IMR-90 (cell line): Measurements from ENCODE around the gene RAMP3. TPM values are rescaled to one million over a fixed set of nuclear protein-coding genes. Genes with fewer than 3 reads are reported as not detected.

ENCODE experiments used
- ATAC-seq: fragments of 200-7000 bp; cut with Tn5 transposase; 2 replicates; pipeline ENCODE4 v1.9.1; 2020; ENCODE audit warnings: low read depth, mild to moderate bottlenecking, moderate library complexity
- BruUV-seq: library from RNA; stranded (reverse); fragments of 400-500 nt; replicated peaks from 2 replicates; lab custom pipeline; 2021; lab: Mats Ljungman, UMichigan
- CTCF ChIA-PET: fragments of 300-600 bp; formaldehyde crosslinking; extraction: SDS; loops from one replicate; lab custom pipeline; 2021; ENCODE audit warnings: antibody characterized with exemption; lab: Yijun Ruan, JAX
- POLR2A ChIA-PET: fragments of 300-600 bp; sonication (Branson Sonifier 250); formaldehyde crosslinking; loops from one replicate; lab custom pipeline; 2022; ENCODE audit warnings: antibody characterized with exemption; ENCODE audit not compliant: unreplicated experiment; lab: Charles Lee
- DNase-seq: peaks from one replicate; pipeline ENCODE4 v3.0.0; 2013
- H2AFZ ChIP-seq: replicated peaks from 2 replicates; pipeline ENCODE3; 2013; ENCODE audit warnings: low read length, mild to moderate bottlenecking; ENCODE audit not compliant: poor library complexity
- H2AK5ac ChIP-seq: 2 replicates; pipeline ENCODE4 v1.6.1; 2013; ENCODE audit warnings: low read depth, low read length, inconsistent platforms
- H2AK9ac ChIP-seq: replicated peaks from 2 replicates; pipeline ENCODE3; 2013; ENCODE audit warnings: mild to moderate bottlenecking, low read depth, low read length, moderate library complexity; ENCODE audit not compliant: poor library complexity
- H2BK120ac ChIP-seq: 2 replicates; pipeline ENCODE4 v1.6.1; 2013; ENCODE audit warnings: low read depth, low read length, inconsistent platforms
- H2BK15ac ChIP-seq: 3 replicates; pipeline ENCODE4 v1.6.1; 2013; ENCODE audit warnings: low read depth, low read length, inconsistent platforms
- H2BK20ac ChIP-seq: 2 replicates; pipeline ENCODE4 v1.6.1; 2013; ENCODE audit warnings: low read depth, mild to moderate bottlenecking, inconsistent platforms, low read length, moderate library complexity
- H2BK5ac ChIP-seq: 2 replicates; pipeline ENCODE4 v1.6.1; 2013; ENCODE audit warnings: mild to moderate bottlenecking, low read depth, low read length, inconsistent platforms; ENCODE audit not compliant: poor library complexity, severe bottlenecking
- H3K14ac ChIP-seq: replicated peaks from 2 replicates; pipeline ENCODE4 v1.6.1; 2013; ENCODE audit warnings: low read depth, low read length, inconsistent platforms
- H3K18ac ChIP-seq: 2 replicates; pipeline ENCODE4 v1.6.1; 2013; ENCODE audit warnings: low read depth, low read length, control low read depth
- H3K23ac ChIP-seq: 2 replicates; pipeline ENCODE4 v1.6.1; 2013; ENCODE audit warnings: low read depth, low read length, inconsistent platforms
- H3K27ac ChIP-seq: 2 replicates; pipeline ENCODE4 v1.5.1; 2013; ENCODE audit warnings: mild to moderate bottlenecking, control low read depth, low read length; ENCODE audit not compliant: insufficient read depth
- H3K27me3 ChIP-seq: 2 replicates; pipeline ENCODE4 v1.6.1; 2013; ENCODE audit warnings: low read length; ENCODE audit not compliant: control insufficient read depth, insufficient read depth
- H3K36me3 ChIP-seq: 2 replicates; pipeline ENCODE4 v1.6.1; 2013; ENCODE audit warnings: low read length, mixed read lengths; ENCODE audit not compliant: control insufficient read depth, insufficient read depth
- H3K4ac ChIP-seq: 2 replicates; pipeline ENCODE4 v1.6.1; 2013; ENCODE audit warnings: low read depth, low read length, inconsistent platforms
- H3K4me1 ChIP-seq: 2 replicates; pipeline ENCODE4 v1.6.1; 2013; ENCODE audit warnings: low read length, mixed read lengths; ENCODE audit not compliant: control insufficient read depth, insufficient read depth
- H3K4me2 ChIP-seq: 2 replicates; pipeline ENCODE4 v1.6.1; 2013; ENCODE audit warnings: low read depth, mild to moderate bottlenecking, control low read depth, low read length, moderate library complexity
- H3K4me3 ChIP-seq: 2 replicates; pipeline ENCODE4 v1.5.1; 2013; ENCODE audit warnings: low read depth, mild to moderate bottlenecking, control low read depth, low read length, moderate library complexity; ENCODE audit not compliant: insufficient read depth
- H3K56ac ChIP-seq: 2 replicates; pipeline ENCODE4 v1.6.1; 2013; ENCODE audit warnings: low read length, inconsistent platforms; ENCODE audit not compliant: insufficient read depth; ENCODE audit errors: extremely low read depth
- H3K79me1 ChIP-seq, 2 experiments: 2 replicates each; pipeline ENCODE4 v1.6.1; 2013; ENCODE audit warnings: low read length in 2 of 2, inconsistent platforms in 1 of 2, low read depth in 1 of 2
- H3K9ac ChIP-seq: 2 replicates; pipeline ENCODE4 v1.6.1; 2013; ENCODE audit warnings: low read depth, low read length, control low read depth
- H3K9me1 ChIP-seq: 2 replicates; pipeline ENCODE4 v1.6.1; 2013; ENCODE audit warnings: low read length, inconsistent platforms; ENCODE audit not compliant: insufficient read depth
- H3K9me3 ChIP-seq: 2 replicates; pipeline ENCODE4 v1.6.1; 2013; ENCODE audit warnings: low read length; ENCODE audit not compliant: control insufficient read depth, insufficient read depth
- H4K20me1 ChIP-seq: 2 replicates; pipeline ENCODE4 v1.6.1; 2013; ENCODE audit warnings: low read length, inconsistent platforms; ENCODE audit not compliant: insufficient read depth
- H4K5ac ChIP-seq: 2 replicates; pipeline ENCODE4 v1.6.1; 2013; ENCODE audit warnings: mild to moderate bottlenecking, low read depth, low read length, control low read depth
- H4K8ac ChIP-seq, 2 experiments: 2 replicates each; pipeline ENCODE4 v1.6.1; 2013; ENCODE audit warnings: low read depth in 2 of 2, low read length in 2 of 2, control low read depth in 1 of 2, inconsistent platforms in 1 of 2
- H4K91ac ChIP-seq: 2 replicates; pipeline ENCODE4 v1.6.1; 2013; ENCODE audit warnings: low read depth, low read length, inconsistent platforms; ENCODE audit not compliant: insufficient read depth
- BHLHE40 ChIP-seq: fragments of 150-350 bp; IDR thresholded peaks from 2 replicates; pipeline ENCODE4 v1.6.1; 2016; ENCODE audit warnings: mild to moderate bottlenecking, low read depth, low read length
- CEBPB ChIP-seq: IDR thresholded peaks from 2 replicates; pipeline ENCODE4 v1.6.1; 2012; ENCODE audit warnings: low read depth, low read length, improper control_type of control experiment
- CHD1 ChIP-seq: IDR thresholded peaks from 2 replicates; pipeline ENCODE4 v1.6.1; 2012; ENCODE audit warnings: low read depth, low read length, improper control_type of control experiment
- FOS ChIP-seq: fragments of 150-350 bp; IDR thresholded peaks from 2 replicates; pipeline ENCODE4 v1.6.1; 2016; ENCODE audit warnings: low read depth, low read length
- MAFK ChIP-seq: IDR thresholded peaks from 2 replicates; pipeline ENCODE4 v1.6.1; 2012; ENCODE audit warnings: low read depth, low read length, improper control_type of control experiment
- MAZ ChIP-seq: IDR thresholded peaks from 2 replicates; pipeline ENCODE4 v1.6.1; 2012; ENCODE audit warnings: low read depth, mild to moderate bottlenecking, low read length, improper control_type of control experiment, moderate library complexity, borderline replicate concordance
- MXI1 ChIP-seq: IDR thresholded peaks from 2 replicates; pipeline ENCODE4 v1.6.1; 2012; ENCODE audit warnings: low read depth, mild to moderate bottlenecking, low read length, moderate library complexity, borderline replicate concordance
- NFE2L2 ChIP-seq: fragments of 150-350 bp; IDR thresholded peaks from 2 replicates; pipeline ENCODE4 v1.6.1; 2016; ENCODE audit warnings: low read depth, mild to moderate bottlenecking, low read length
- POLR2A ChIP-seq: IDR thresholded peaks from 2 replicates; pipeline ENCODE4 v1.6.1; 2012; ENCODE audit warnings: mild to moderate bottlenecking, low read depth, low read length
- RAD21 ChIP-seq: IDR thresholded peaks from 2 replicates; pipeline ENCODE4 v1.6.1; 2012; ENCODE audit warnings: low read length, improper control_type of control experiment
- RCOR1 ChIP-seq: IDR thresholded peaks from 2 replicates; pipeline ENCODE4 v1.6.1; 2012; ENCODE audit warnings: mild to moderate bottlenecking, low read length, improper control_type of control experiment; ENCODE audit not compliant: insufficient replicate concordance
- RFX5 ChIP-seq: IDR thresholded peaks from 2 replicates; pipeline ENCODE4 v1.8.0; 2012; ENCODE audit warnings: low read depth, mild to moderate bottlenecking, low read length, moderate library complexity
- SMC3 ChIP-seq: fragments of 150-350 bp; IDR thresholded peaks from 2 replicates; pipeline ENCODE4 v1.6.1; 2016; ENCODE audit warnings: low read depth, mild to moderate bottlenecking, antibody characterized with exemption, low read length, moderate library complexity
- WGBS, 2 experiments: methylation state at CpG; one replicate each; pipeline versions ENCODE4 v1.1.5 to v1.1.7; 2013; ENCODE audit warnings: missing lambda C conversion rate in 2 of 2; ENCODE audit not compliant: insufficient read length in 1 of 2; ENCODE audit errors: extremely low coverage in 2 of 2; 5-methylcytosine and 5-hydroxymethylcytosine counted together
- dilution Hi-C: fragments of 300-500 bp; cut with HindIII; formaldehyde crosslinking; loops from one replicate; pipeline ENCODE4 v1.14.3; 2018; ENCODE audit warnings: low sequenced_read_pairs; ENCODE audit not compliant: unreplicated experiment
- in situ Hi-C: fragments of 300-500 bp; cut with MboI; formaldehyde crosslinking; loops from 3 replicates; pipeline ENCODE4 v1.14.3; 2019; ENCODE audit warnings: low sequenced_read_pairs, inconsistent platforms, mixed read lengths
- intact Hi-C: fragments of 100-400 bp; cut with micrococcal nuclease; formaldehyde crosslinking; loops from 2 replicates; pipeline ENCODE4 v1.10.0; 2022
- polyA plus RNA-seq, 3 experiments: library from polyadenylated mRNA; depleted of rRNA; stranded (reverse); fragments of >200 nt; gene quantifications; 2 replicates each; pipeline ENCODE4 v1.2.3, GENCODE V29; 2012; ENCODE audit warnings: low replicate concordance in 1 of 3
- total RNA-seq: library from RNA; depleted of rRNA; stranded (reverse); fragments of >200 nt; gene quantifications from 2 replicates; pipeline ENCODE4 v1.2.3, GENCODE V29; 2012
- TF ChIP-seq, protein P1 (sequence below): conservative IDR thresholded peaks from 2 replicates; pipeline ENCODE4 v1.5.1; 2012; ENCODE audit warnings: mild to moderate bottlenecking, low read depth, low read length, improper control_type of control experiment
- TF ChIP-seq, protein P2 (sequence below): fragments of 150-350 bp; IDR thresholded peaks from 2 replicates; pipeline ENCODE4 v1.6.1; 2017; ENCODE audit warnings: mild to moderate bottlenecking, antibody characterized with exemption, low read length, low read depth
- TF ChIP-seq, protein P3 (sequence below): fragments of 150-350 bp; IDR thresholded peaks from 2 replicates; pipeline ENCODE4 v1.6.1; 2016; ENCODE audit warnings: low read depth, mild to moderate bottlenecking, low read length, moderate library complexity, borderline replicate concordance

Gene RAMP3
- total and polyA plus RNA-seq, 2 of the 4 experiments (the other 2 are of a cell fraction): not detected

DNA sequence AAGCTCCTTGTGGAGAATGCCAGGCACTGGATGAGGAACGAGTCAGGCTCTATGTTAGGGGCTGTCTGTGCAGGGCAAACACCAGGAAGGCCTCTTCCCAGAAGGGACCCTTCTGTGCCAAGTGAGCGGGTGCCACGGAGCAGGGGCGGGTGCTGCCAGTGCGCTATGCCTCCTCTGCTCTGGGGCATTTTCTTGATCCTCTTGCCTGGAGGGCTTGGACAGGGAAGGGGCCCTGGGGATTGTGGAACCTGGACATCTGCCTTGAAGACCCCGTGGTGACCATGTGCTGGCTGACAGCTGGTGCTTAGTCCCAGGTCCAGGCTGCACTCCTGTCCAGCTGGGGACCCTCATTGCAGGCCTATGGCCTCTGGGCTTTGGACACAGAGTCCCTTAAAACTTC, 30.7 kb upstream of the RAMP3 start:
- Histone ChIP-seq H2BK5ac (no peak overlapping the region), H2BK20ac (no peak overlapping the region), H3K9me3 (no peaks in the 10 kb centered on the region), H3K79me1 (no peaks in the 10 kb centered on the region), H3K4ac (no peak overlapping the region), H2BK15ac (no peak overlapping the region), H4K20me1 (no peaks in the 10 kb centered on the region), H3K4me1 (no peaks in the 10 kb centered on the region), H3K9ac (no peak overlapping the region), H3K27me3 (peaks cover 19% of the 10 kb centered on the region; the same call in 1 of the 2 replicates), H3K14ac (no peak overlapping the region), H2AK9ac (no peak overlapping the region), H4K5ac (no peak overlapping the region), H4K8ac (no peak overlapping the region), H2BK120ac (no peak overlapping the region), H3K36me3 (no peaks in the 10 kb centered on the region), H3K56ac (no peak overlapping the region), H3K4me3 (no peak overlapping the region), H3K18ac (no peak overlapping the region), H3K4me2 (no peak overlapping the region), H3K9me1 (no peaks in the 10 kb centered on the region; the same call in 1 of the 2 replicates), H4K91ac (no peak overlapping the region), H3K23ac (no peak overlapping the region), H2AFZ (no peak overlapping the region), H2AK5ac (no peak overlapping the region), H3K27ac (no peak overlapping the region)
- dilution Hi-C loops: no loop called here
- intact Hi-C loops: no loop called here
- 86% methylated on average over 4 of the region's 6 CpGs; no CpG with 5 or more reads in 1 of the 2 experiments for WGBS, 2 experiments
- BruUV-seq: no TSS peak
- ChIA-PET CTCF (no interaction called here), POLR2A (no interaction called here)
- TF ChIP-seq, protein P1, sequence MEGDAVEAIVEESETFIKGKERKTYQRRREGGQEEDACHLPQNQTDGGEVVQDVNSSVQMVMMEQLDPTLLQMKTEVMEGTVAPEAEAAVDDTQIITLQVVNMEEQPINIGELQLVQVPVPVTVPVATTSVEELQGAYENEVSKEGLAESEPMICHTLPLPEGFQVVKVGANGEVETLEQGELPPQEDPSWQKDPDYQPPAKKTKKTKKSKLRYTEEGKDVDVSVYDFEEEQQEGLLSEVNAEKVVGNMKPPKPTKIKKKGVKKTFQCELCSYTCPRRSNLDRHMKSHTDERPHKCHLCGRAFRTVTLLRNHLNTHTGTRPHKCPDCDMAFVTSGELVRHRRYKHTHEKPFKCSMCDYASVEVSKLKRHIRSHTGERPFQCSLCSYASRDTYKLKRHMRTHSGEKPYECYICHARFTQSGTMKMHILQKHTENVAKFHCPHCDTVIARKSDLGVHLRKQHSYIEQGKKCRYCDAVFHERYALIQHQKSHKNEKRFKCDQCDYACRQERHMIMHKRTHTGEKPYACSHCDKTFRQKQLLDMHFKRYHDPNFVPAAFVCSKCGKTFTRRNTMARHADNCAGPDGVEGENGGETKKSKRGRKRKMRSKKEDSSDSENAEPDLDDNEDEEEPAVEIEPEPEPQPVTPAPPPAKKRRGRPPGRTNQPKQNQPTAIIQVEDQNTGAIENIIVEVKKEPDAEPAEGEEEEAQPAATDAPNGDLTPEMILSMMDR: no peak
- no peak for TF ChIP-seq RAD21
- no peak for TF ChIP-seq CEBPB
- no peak for TF ChIP-seq RFX5
- TF ChIP-seq, protein P2, sequence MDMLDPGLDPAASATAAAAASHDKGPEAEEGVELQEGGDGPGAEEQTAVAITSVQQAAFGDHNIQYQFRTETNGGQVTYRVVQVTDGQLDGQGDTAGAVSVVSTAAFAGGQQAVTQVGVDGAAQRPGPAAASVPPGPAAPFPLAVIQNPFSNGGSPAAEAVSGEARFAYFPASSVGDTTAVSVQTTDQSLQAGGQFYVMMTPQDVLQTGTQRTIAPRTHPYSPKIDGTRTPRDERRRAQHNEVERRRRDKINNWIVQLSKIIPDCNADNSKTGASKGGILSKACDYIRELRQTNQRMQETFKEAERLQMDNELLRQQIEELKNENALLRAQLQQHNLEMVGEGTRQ: no peak
- TF ChIP-seq RCOR1: no peak
- no peak for TF ChIP-seq MXI1
- no peak for TF ChIP-seq CHD1
- TF ChIP-seq FOS: no peak
- TF ChIP-seq NFE2L2: no peak
- no peak for TF ChIP-seq MAZ
- TF ChIP-seq, protein P3, sequence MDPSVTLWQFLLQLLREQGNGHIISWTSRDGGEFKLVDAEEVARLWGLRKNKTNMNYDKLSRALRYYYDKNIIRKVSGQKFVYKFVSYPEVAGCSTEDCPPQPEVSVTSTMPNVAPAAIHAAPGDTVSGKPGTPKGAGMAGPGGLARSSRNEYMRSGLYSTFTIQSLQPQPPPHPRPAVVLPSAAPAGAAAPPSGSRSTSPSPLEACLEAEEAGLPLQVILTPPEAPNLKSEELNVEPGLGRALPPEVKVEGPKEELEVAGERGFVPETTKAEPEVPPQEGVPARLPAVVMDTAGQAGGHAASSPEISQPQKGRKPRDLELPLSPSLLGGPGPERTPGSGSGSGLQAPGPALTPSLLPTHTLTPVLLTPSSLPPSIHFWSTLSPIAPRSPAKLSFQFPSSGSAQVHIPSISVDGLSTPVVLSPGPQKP: no peak
- TF ChIP-seq MAFK: no peak
- TF ChIP-seq POLR2A: no peak
- no peak for TF ChIP-seq BHLHE40
- TF ChIP-seq SMC3: no peak
- in situ Hi-C loops: no loop called here
- no peak for ATAC-seq
- no peak for DNase-seq
